Activated naive CD4-positive, alpha-beta T cell treated with anti-CD3 and anti-CD28 coated beads, Interleukin-2, amount 10 ng/mL, durations not matched to agents 5 hours and 36 hours (primary cell): ENCODE measurements around the gene GPNMB. TPM values are rescaled to one million over a fixed set of nuclear protein-coding genes. Genes with fewer than 3 reads are reported as not detected.

Experiments
- total RNA-seq, 2 experiments: library from RNA; stranded (reverse); gene quantifications; one replicate each; pipeline ENCODE4 v1.2.3, GENCODE V29; 2021

The GPNMB gene
- total RNA-seq: under 1 TPM in 1 of 2 experiments, not detected in 1; 0.10 TPM

GRCh38 chr7:23246555-23246954, at the start of gene GPNMB:
Gene GPNMB, plus strand, starts transcription at chr7:23246775. Its CDS starts 83 bp downstream, at chr7:23246858.

GRCh38 chr7:23298885-23299769, 52.6 kb downstream of the GPNMB start, which contains the start of gene MALSU1:
Gene MALSU1, plus strand, starts transcription at chr7:23299339. Its CDS starts 14 bp downstream, at chr7:23299353.

Other genes starting within 250 kb of the GPNMB start
- 10 to 100 TPM; 70.5 to 70.8 TPM for gene HYCC1, start 232.6 kb upstream of the GPNMB start, total RNA-seq
- gene KLHL7, start 141.0 kb upstream of the GPNMB start, total RNA-seq: 10 to 100 TPM; 17.3 to 19.8 TPM
- 10 to 100 TPM; 34.2 to 35.8 TPM for gene NUP42, start 64.7 kb upstream of the GPNMB start, total RNA-seq
- 10 to 100 TPM; 41.7 to 45.4 TPM for gene MALSU1, start 52.6 kb downstream of the GPNMB start, total RNA-seq
- under 1 TPM; 0.41 to 0.50 TPM for gene IGF2BP3, start 223.7 kb downstream of the GPNMB start, total RNA-seq